Ascending aorta (tissue), 2 donors: Measurements from ENCODE around the gene KRT35. TPM values are rescaled to one million over a fixed set of nuclear protein-coding genes. Genes with fewer than 3 reads are reported as not detected.

Experiments
- DNase-seq, 2 donors: peaks; one replicate each; pipeline ENCODE4 v3.0.0-alpha.2; 2019; ENCODE audit warnings: low spot score in 2 of 2
- H3K27ac ChIP-seq, 2 donors: fragments of 200-600 bp; sonication (generic); one replicate each; pipeline ENCODE4 v1.5.1; 2016 to 2017; ENCODE audit warnings: mild to moderate bottlenecking in 1 of 2
- H3K27me3 ChIP-seq: fragments of 200-600 bp; sonication (generic); one replicate; pipeline ENCODE4 v1.5.1; 2017
- H3K36me3 ChIP-seq, 2 donors: fragments of 200-600 bp; sonication (generic); one replicate each; pipeline ENCODE4 v1.5.1; 2016
- H3K4me1 ChIP-seq, 2 donors: fragments of 200-600 bp; sonication (generic); one replicate each; pipeline ENCODE4 v1.5.1; 2016 to 2017; ENCODE audit warnings: mild to moderate bottlenecking in 1 of 2
- H3K4me3 ChIP-seq, 2 donors: fragments of 200-600 bp; sonication (generic); one replicate each; pipeline ENCODE4 v1.5.1; 2016 to 2017; ENCODE audit warnings: mild to moderate bottlenecking in 1 of 2
- H3K9me3 ChIP-seq, 2 donors: fragments of 200-600 bp; sonication (generic); one replicate each; pipeline ENCODE4 v1.5.1; 2016
- CTCF ChIP-seq, 3 experiments: fragments of 200-600 bp in 2 of 3; fragments of 450-650 bp in 1 of 3; sonication (generic) in 2 of 3; IDR thresholded peaks; one replicate each; pipeline ENCODE4 v1.5.1; 2016 to 2019; ENCODE audit warnings: antibody characterized with exemption in 3 of 3, mild to moderate bottlenecking in 1 of 3, moderate library complexity in 1 of 3
- intact Hi-C: fragments of 100-400 bp; cut with DNase I; formaldehyde crosslinking; loops from one replicate; pipeline ENCODE4 v1.15.1; 2023
- total RNA-seq: library from RNA; depleted of rRNA; stranded (reverse); fragments of >200 nt; gene quantifications from one replicate; pipeline ENCODE4 v1.1.0, GENCODE V29; 2016

KRT35 gene
- total RNA-seq, 1 donor from 2014 or later: not detected

DNA sequence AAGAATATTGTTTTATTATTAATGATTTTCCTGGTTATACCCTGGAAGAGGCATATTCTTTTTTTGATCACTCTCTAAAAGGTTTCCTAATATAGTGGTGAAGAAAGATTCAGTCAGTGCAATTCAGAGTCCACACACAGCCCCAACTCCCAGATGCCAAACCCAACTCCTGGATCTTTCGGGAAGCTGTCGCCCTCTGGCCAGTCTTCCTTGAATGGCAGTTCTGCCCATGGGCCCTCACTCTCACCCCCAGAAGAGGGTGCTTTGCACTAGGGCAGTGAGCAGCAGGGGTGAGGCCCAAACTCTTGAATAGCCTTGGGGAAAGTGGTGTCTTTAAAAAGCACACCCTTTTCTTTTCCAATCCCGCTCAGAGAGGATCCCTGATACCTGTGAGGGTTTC, 24.7 kb downstream of the KRT35 start:
- no peak overlapping the region for H3K4me3 ChIP-seq
- TF ChIP-seq CTCF (IDR thresholded peaks at IDR 0.05): no peak
- DNase-seq: no peak
- H3K36me3 ChIP-seq: no peaks in the 10 kb centered on the region
- H3K4me1 ChIP-seq: no peaks in the 10 kb centered on the region
- no peaks in the 10 kb centered on the region for H3K27me3 ChIP-seq
- no peak overlapping the region for H3K27ac ChIP-seq
- no peaks in the 10 kb centered on the region for H3K9me3 ChIP-seq
- intact Hi-C loops: no loop called here

GRCh38 chr17:41455236-41455635, 25.7 kb downstream of the KRT35 start:
- no peak for DNase-seq
- no peak for TF ChIP-seq CTCF (IDR thresholded peaks at IDR 0.05)
- intact Hi-C loops: no loop called here

DNA sequence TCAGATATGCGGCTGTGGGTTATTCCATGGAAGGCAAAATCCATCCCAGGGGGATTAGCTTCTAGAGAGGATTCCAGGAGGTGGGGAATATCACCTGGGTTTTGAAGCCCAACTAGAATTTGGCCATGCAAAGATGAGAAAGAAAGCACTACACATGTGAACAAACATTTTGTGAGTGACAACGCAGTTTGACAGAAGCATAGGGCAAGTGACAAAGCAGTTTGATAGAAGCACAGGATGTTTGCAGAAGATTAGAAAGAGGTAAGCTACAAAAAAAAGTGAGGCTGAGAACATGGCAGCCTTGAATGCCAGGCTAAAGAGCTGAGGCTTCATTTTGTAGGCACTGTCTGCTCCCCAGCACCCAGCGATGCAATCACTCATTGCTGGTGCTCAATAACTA, 27.9 kb downstream of the KRT35 start:
- Histone ChIP-seq H3K36me3 (no peaks in the 10 kb centered on the region), H3K4me1 (no peaks in the 10 kb centered on the region), H3K27me3 (no peaks in the 10 kb centered on the region), H3K9me3 (no peaks in the 10 kb centered on the region), H3K27ac (no peak overlapping the region), H3K4me3 (no peak overlapping the region)
- no peak for TF ChIP-seq CTCF (IDR thresholded peaks at IDR 0.05)
- intact Hi-C loops: no loop called here
- no peak for DNase-seq

More at GRCh38 chr17:41455236-41455635, 25.7 kb downstream of the KRT35 start:
- no peaks in the 10 kb centered on the region for H3K27me3 ChIP-seq
- no peak overlapping the region for H3K4me3 ChIP-seq
- H3K4me1 ChIP-seq: no peaks in the 10 kb centered on the region
- no peaks in the 10 kb centered on the region for H3K9me3 ChIP-seq
- H3K36me3 ChIP-seq: no peaks in the 10 kb centered on the region
- no peak overlapping the region for H3K27ac ChIP-seq

DNA sequence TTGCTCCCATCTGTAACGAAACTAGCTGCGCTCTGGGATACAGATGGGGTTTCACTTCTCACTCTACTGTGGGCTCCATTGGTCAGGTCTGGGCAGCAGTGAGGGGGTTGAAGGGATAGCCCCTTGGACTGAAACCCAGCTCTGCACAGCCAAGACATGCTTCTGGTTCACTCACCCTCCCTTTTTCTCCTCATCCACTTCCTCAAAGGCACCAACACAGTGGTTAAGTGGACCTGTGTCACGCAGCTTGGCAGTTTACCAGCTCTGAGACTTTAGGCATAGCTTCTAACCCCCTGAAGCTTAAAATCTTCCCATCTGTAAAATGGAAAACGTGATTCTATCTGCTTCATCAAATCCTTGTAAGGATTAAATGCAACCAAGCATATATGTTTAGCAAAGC, 28.7 kb downstream of the KRT35 start:
- intact Hi-C loops: no loop called here
- H3K27ac ChIP-seq: no peak overlapping the region
- no peaks in the 10 kb centered on the region for H3K9me3 ChIP-seq
- no peaks in the 10 kb centered on the region for H3K4me1 ChIP-seq
- H3K4me3 ChIP-seq: no peak overlapping the region
- no peaks in the 10 kb centered on the region for H3K36me3 ChIP-seq
- DNase-seq: no peak
- TF ChIP-seq CTCF (IDR thresholded peaks at IDR 0.05): no peak
- no peaks in the 10 kb centered on the region for H3K27me3 ChIP-seq

GRCh38 chr17:41451154-41451728, 29.7 kb downstream of the KRT35 start:
- Histone ChIP-seq H3K36me3 (no peaks in the 10 kb centered on the region), H3K9me3 (no peaks in the 10 kb centered on the region), H3K27ac (no peak overlapping the region), H3K4me1 (no peaks in the 10 kb centered on the region), H3K4me3 (no peak overlapping the region), H3K27me3 (no peaks in the 10 kb centered on the region)
- DNase-seq: no peak
- intact Hi-C loops: no loop called here
- no peak for TF ChIP-seq CTCF (IDR thresholded peaks at IDR 0.05)

- H3K9me3 ChIP-seq: no peaks in the 10 kb centered on the region
- H3K27ac ChIP-seq: no peak overlapping the region
- no peaks in the 10 kb centered on the region for H3K27me3 ChIP-seq
- H3K4me1 ChIP-seq: no peaks in the 10 kb centered on the region
- no peaks in the 10 kb centered on the region for H3K36me3 ChIP-seq
- no peak overlapping the region for H3K4me3 ChIP-seq
- intact Hi-C loops: no loop called here
- DNase-seq: no peak
- TF ChIP-seq CTCF (IDR thresholded peaks at IDR 0.05): no peak
Measured at GRCh38 chr17:41449008-41449407, 31.9 kb downstream of the KRT35 start.
